HL-60 (cell line): Measurements from ENCODE around the gene ST3GAL4.

Experiments
- DNase-seq, 2 experiments: peaks; one replicate each; pipeline ENCODE4 v3.0.0-alpha.2; 2010 to 2020; ENCODE audit warnings: low read depth in 1 of 2, low spot score in 1 of 2
- H3K27ac ChIP-seq: fragments of 250-450 bp; sonication (Bioruptor Pico); replicated peaks from 2 replicates; pipeline ENCODE4 v1.5.1; 2020; ENCODE audit warnings: mild to moderate bottlenecking, moderate library complexity
- H3K27me3 ChIP-seq: fragments of 250-450 bp; sonication (Bioruptor Pico); 2 replicates; pipeline ENCODE4 v1.5.1; 2021; ENCODE audit warnings: mild to moderate bottlenecking, moderate library complexity; ENCODE audit not compliant: insufficient read depth, poor library complexity, severe bottlenecking
- H3K4me3 ChIP-seq: replicated peaks from 2 replicates; pipeline ENCODE4 v1.5.1; 2011; ENCODE audit warnings: mild to moderate bottlenecking, control low read depth, low read length; ENCODE audit not compliant: insufficient read depth
- GABPA ChIP-seq: IDR thresholded peaks from 2 replicates; pipeline ENCODE4 v1.6.1; 2012; ENCODE audit warnings: low read depth
- POLR2AphosphoS5 ChIP-seq: IDR thresholded peaks from 2 replicates; pipeline ENCODE4 v1.6.1; 2012; ENCODE audit warnings: low read depth
- SPI1 ChIP-seq: IDR thresholded peaks from 2 replicates; pipeline ENCODE4 v1.6.1; 2012; ENCODE audit warnings: low read depth, mild to moderate bottlenecking, borderline replicate concordance
- TF ChIP-seq, protein P1 (sequence below): IDR thresholded peaks from one replicate; pipeline ENCODE4 v1.5.1; 2011; ENCODE audit warnings: low read length, control low read depth, inconsistent platforms; ENCODE audit not compliant: insufficient read depth
- TF ChIP-seq, protein P2 (sequence below): IDR thresholded peaks from 2 replicates; pipeline ENCODE4 v1.6.1; 2012; ENCODE audit warnings: low read depth; ENCODE audit not compliant: insufficient replicate concordance

ST3GAL4 gene

DNA sequence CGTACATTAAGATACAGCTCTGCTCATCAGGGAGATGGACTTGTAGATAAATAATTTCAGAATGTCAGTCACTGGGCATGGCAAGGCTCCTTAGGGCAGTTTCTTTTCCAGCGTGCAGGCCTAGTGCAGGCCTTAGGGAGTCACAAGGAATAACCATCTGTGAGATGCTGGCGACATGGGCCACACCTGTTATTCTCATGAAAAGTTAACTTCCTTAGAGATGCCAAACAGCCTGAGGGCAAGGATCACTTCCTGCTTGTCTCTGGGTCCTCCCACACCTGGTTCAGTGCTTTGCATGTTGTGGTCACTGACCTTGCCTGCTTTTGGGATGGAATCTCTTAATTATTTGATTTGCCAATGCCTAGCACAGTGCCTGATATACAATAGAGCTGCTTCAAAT is 70.6 kb downstream of the ST3GAL4 start:
- no peak for DNase-seq
- TF ChIP-seq, protein P1, sequence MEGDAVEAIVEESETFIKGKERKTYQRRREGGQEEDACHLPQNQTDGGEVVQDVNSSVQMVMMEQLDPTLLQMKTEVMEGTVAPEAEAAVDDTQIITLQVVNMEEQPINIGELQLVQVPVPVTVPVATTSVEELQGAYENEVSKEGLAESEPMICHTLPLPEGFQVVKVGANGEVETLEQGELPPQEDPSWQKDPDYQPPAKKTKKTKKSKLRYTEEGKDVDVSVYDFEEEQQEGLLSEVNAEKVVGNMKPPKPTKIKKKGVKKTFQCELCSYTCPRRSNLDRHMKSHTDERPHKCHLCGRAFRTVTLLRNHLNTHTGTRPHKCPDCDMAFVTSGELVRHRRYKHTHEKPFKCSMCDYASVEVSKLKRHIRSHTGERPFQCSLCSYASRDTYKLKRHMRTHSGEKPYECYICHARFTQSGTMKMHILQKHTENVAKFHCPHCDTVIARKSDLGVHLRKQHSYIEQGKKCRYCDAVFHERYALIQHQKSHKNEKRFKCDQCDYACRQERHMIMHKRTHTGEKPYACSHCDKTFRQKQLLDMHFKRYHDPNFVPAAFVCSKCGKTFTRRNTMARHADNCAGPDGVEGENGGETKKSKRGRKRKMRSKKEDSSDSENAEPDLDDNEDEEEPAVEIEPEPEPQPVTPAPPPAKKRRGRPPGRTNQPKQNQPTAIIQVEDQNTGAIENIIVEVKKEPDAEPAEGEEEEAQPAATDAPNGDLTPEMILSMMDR: no peak
- TF ChIP-seq, protein P2, sequence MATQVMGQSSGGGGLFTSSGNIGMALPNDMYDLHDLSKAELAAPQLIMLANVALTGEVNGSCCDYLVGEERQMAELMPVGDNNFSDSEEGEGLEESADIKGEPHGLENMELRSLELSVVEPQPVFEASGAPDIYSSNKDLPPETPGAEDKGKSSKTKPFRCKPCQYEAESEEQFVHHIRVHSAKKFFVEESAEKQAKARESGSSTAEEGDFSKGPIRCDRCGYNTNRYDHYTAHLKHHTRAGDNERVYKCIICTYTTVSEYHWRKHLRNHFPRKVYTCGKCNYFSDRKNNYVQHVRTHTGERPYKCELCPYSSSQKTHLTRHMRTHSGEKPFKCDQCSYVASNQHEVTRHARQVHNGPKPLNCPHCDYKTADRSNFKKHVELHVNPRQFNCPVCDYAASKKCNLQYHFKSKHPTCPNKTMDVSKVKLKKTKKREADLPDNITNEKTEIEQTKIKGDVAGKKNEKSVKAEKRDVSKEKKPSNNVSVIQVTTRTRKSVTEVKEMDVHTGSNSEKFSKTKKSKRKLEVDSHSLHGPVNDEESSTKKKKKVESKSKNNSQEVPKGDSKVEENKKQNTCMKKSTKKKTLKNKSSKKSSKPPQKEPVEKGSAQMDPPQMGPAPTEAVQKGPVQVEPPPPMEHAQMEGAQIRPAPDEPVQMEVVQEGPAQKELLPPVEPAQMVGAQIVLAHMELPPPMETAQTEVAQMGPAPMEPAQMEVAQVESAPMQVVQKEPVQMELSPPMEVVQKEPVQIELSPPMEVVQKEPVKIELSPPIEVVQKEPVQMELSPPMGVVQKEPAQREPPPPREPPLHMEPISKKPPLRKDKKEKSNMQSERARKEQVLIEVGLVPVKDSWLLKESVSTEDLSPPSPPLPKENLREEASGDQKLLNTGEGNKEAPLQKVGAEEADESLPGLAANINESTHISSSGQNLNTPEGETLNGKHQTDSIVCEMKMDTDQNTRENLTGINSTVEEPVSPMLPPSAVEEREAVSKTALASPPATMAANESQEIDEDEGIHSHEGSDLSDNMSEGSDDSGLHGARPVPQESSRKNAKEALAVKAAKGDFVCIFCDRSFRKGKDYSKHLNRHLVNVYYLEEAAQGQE: no peak
- no peak for TF ChIP-seq GABPA
- TF ChIP-seq POLR2AphosphoS5: no peak
- no peak for TF ChIP-seq SPI1
- no peak overlapping the region for H3K27ac ChIP-seq
- H3K4me3 ChIP-seq: no peak overlapping the region
- no peaks in the 10 kb centered on the region for H3K27me3 ChIP-seq

DNA sequence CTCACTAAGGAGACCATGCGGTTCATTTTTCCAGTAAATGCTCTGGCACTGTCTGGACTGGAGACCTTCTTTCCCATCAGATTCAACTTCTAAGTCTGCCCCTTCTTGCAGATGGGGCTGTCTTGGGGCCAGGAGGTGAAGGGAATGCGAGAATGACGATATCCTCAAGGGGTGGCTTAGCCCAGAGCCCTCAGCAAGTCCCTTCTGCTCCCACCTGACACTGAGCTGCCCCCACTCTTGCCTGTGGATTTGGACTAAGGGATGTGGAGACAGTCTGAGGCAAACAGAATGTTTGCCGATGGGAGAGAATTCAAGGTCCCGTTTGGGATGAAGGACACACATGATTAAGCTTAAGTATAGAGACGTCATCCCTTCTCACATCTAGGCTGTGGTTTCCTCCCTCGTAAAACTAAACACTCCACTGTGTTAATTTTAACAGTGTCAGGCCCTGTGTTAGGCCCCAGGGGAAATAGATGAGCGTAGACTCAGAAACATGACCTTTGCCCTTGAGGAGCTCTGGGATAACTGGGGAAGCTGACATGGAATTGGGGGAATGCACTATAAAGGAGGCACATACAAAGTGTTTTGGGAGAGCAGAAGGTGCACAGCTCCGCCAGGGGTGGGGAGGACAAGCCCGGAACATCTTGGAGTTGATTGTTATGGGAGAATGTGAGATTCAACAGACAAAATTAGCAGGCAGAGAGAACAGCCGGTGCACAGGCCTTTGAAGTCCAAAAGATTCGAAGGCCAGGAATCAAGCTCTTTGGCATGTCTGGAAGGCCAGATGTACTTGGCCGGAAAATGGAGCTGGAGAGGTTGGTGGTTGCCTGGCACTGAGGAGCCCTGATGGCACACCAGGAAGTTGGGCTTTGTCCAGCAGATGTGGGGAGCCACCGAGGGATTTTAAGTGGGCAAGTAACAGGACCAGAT is 71.6 kb downstream of the ST3GAL4 start:
- H3K27ac ChIP-seq: no peak overlapping the region
- H3K4me3 ChIP-seq: no peak overlapping the region
- no peaks in the 10 kb centered on the region for H3K27me3 ChIP-seq
- TF ChIP-seq, protein P2: no peak
- TF ChIP-seq, protein P1: no peak
- TF ChIP-seq SPI1: no peak
- TF ChIP-seq GABPA: no peak
- no peak for TF ChIP-seq POLR2AphosphoS5
- DNase-seq: no peak

DNA sequence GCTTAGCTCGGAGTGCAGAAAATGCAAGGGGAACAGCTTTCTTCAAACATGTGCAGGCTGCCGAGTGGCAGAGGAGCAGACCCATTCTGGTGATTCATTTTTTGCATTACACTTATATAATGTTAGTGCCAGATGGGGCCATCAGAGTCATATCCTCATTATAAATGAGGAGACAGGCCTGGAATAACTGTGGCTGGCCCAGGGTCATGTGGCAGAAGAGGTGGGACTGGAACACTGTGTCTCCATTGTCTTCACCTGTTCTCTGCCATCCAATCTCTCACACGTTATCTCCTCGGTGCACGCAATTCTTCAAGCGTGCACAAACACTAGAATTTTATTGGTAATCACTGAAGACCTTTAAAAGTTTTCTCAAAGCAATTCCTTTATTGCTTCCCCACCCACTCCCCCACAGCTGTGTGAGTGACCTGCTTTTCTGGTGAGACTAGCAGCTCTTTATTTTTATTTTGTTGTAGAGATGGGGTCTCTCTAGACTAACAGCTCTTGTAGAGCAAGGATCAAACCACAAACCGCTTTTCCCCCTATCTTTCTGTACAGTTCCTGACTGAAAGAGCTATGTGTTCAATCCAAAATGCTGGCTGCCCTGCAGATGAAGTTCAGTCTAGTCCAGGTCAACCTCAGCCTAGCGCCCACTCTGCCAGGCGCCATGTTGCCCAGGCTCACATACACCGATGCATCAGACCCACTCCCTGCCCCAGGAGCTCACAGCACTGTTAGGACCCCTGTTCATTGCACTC is 75.3 kb downstream of the ST3GAL4 start:
- TF ChIP-seq, protein P1: no peak
- TF ChIP-seq, protein P2: no peak
- no peak for DNase-seq
- Histone ChIP-seq H3K4me3 (no peak overlapping the region), H3K27me3 (no peaks in the 10 kb centered on the region), H3K27ac (no peak overlapping the region)
